DLD1 (cell line): ENCODE measurements around the gene CNOT6.

Experiments used
- in situ Hi-C: cut with HindIII; loops from 2 replicates; pipeline ENCODE4 v1.10.0; 2017; ENCODE audit warnings: low sequenced_read_pairs

CNOT6 gene

GRCh38 chr5:180598316-180598701 lies 104.1 kb downstream of the CNOT6 start:
- in situ Hi-C loops = no loop called here

GRCh38 chr5:180598797-180599589 lies 104.8 kb downstream of the CNOT6 start:
- in situ Hi-C loops = no loop called here

GRCh38 chr5:180599590-180599914 lies 105.4 kb downstream of the CNOT6 start:
- in situ Hi-C loops = no loop called here

GRCh38 chr5:180599981-180600553 lies 105.9 kb downstream of the CNOT6 start:
- in situ Hi-C loops = no loop called here

GRCh38 chr5:180600554-180601041 lies 106.4 kb downstream of the CNOT6 start:
- in situ Hi-C loops = no loop called here

- in situ Hi-C loops = no loop called here
Measured at GRCh38 chr5:180601591-180602480, 107.7 kb downstream of the CNOT6 start.

- in situ Hi-C loops = no loop called here
Measured at GRCh38 chr5:180602481-180603075, 108.4 kb downstream of the CNOT6 start.

GRCh38 chr5:180603076-180603594 lies 109.0 kb downstream of the CNOT6 start:
- in situ Hi-C loops = no loop called here

- in situ Hi-C loops = no loop called here
Measured at GRCh38 chr5:180604271-180604670, 110.1 kb downstream of the CNOT6 start.

- in situ Hi-C loops = no loop called here
Measured at GRCh38 chr5:180605554-180606214, 111.5 kb downstream of the CNOT6 start.

GRCh38 chr5:180606215-180606785 lies 112.1 kb downstream of the CNOT6 start:
- in situ Hi-C loops = no loop called here

- in situ Hi-C loops = no loop called here
Measured at GRCh38 chr5:180607861-180608571, 113.8 kb downstream of the CNOT6 start.

GRCh38 chr5:180608572-180609310 lies 114.6 kb downstream of the CNOT6 start:
- in situ Hi-C loops = no loop called here

- in situ Hi-C loops = no loop called here
Measured at GRCh38 chr5:180609386-180609785, 115.2 kb downstream of the CNOT6 start.

GRCh38 chr5:180609817-180610550 lies 115.8 kb downstream of the CNOT6 start:
- in situ Hi-C loops = no loop called here

GRCh38 chr5:180611140-180611850 lies 117.1 kb downstream of the CNOT6 start:
- in situ Hi-C loops = no loop called here

- in situ Hi-C loops = no loop called here
Measured at GRCh38 chr5:180612683-180613082, 118.5 kb downstream of the CNOT6 start.
